Measurements from ENCODE around the gene SPTA1.

GRCh38 chr1:158711098-158711497 is 24.6 kb upstream of the SPTA1 start:
- no peak for TF ChIP-seq EZH2phosphoT487 (IDR thresholded peaks at IDR 0.05; ENCODE audit: insufficient read depth, low read depth)
- TF ChIP-seq EZH2 (IDR thresholded peaks at IDR 0.05; ENCODE audit: insufficient read depth, poor library complexity, severe bottlenecking): no peak
